Stimulated activated CD4-positive, alpha-beta T cell treated with anti-CD3 and anti-CD28 coated beads, Interleukin-2, amount 100 ng/mL, for 4 hours (primary cell): ENCODE data around the gene GPNMB.
A peak's percentile ranks its signal among the peaks of the same experiment; 100 is the strongest.

Experiments
- DNase-seq: peaks from one replicate; pipeline ENCODE4 v3.0.0-alpha.2; 2020; ENCODE audit warnings: low read depth

GPNMB gene

DNA sequence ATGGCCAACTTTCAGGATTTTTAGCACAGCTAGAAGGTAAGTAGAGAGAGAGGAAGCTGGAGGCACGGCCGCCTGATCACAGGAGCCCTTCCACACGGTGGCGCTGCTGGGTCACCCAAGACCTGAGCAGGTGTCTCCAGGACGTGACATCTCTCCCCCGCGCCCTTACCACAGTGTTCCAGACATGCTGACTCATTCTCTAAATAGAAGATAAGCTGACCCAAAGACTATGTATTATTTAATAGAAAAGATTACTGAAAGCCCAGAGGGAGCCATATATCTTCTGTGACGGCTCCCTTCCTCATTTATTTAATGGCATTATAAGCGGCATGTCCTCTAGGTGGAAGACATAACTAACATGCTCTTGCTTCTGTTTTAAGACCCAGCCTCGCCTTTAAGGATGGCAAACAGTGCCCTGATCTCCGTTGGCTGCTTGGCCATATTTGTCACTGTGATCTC is 26.6 kb downstream of the GPNMB start:
- peak; percentile 91 for DNase-seq

DNA sequence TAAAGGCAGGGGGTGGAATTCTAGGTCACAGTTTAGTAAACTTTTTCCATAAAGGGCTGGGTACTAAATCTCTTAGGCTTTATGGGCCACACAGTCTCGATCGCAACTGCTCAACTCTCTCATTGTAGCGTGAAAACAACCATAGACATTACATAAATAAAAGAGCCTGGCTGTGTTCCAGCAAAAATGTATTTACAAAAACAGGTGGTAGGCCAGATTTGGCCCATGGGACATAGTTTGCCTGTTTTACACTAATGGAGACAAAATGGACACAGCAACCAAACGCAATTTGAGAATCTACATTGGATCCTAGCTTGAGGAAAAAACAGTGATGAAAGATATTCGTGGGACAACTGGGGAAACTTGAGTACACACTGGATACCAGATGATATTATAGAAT is 29.3 kb downstream of the GPNMB start:
- no peak for DNase-seq

DNA sequence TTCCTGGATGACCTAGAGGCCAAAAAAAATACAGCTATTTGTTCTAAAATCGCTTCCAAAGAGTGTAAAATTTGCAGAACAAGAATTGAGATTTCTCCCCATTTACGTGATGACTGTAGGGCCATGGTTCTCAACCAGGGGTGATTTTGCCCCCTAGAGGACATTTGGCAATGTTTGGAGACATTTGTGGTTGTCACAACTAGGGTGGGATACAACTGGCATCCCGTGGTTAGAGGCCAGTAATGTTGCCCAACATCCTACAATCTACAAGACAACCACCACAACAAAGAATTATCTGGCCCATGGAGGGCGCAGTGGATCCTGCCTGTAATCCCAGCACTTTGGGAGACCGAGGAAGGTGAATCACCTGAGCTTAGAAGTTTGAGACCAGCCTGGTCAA is 29.8 kb downstream of the GPNMB start:
- DNase-seq: no peak

DNA sequence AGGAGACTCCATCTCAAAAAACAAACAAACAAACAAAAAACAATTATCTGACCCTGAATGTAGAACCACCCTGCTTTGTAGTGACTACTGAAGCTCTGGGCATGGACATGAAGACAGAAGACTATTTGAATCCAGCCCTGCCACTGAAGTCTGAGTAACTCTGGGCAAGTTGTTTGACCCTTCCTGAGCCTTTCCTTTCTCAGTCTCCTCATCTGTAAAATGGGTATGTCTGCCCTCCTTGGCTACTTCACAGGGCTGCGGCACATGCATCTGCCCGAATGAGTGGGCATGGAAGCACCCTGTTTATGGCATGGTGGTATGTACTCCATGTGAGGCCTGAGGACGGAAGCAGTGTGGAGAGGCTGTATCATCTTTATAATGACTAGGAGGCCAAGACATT is 30.4 kb downstream of the GPNMB start:
- DNase-seq: no peak

DNA sequence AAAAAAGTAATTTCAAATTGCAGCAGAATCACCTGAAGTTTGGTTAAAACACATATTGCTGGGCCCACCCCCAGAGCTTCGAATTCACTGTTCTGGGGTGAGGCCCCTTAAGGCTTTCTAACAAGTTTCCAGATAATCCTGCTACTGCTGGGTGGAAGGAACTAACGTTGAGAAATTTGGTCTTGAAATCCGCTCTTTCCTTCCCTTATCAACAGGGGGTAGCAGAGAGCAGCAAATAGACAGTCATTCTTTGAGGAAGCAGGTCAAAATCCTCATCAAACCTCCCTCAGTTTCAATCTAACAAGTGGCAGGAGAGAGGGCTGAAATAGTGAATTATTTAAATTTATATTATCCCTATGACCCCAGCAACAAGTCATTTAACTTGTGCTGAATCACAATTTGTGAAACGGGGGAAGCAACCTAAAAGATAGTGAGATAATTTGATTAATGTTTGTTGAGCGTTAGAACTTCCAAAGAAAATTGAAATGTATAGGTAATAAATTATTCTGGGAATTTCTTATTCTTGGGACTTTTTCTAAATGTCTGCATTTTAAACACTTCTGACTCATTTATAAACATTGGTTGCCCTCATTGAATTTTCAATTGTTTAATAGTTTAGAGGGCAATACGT is 30.9 kb downstream of the GPNMB start:
- DNase-seq: peak; percentile 16

DNA sequence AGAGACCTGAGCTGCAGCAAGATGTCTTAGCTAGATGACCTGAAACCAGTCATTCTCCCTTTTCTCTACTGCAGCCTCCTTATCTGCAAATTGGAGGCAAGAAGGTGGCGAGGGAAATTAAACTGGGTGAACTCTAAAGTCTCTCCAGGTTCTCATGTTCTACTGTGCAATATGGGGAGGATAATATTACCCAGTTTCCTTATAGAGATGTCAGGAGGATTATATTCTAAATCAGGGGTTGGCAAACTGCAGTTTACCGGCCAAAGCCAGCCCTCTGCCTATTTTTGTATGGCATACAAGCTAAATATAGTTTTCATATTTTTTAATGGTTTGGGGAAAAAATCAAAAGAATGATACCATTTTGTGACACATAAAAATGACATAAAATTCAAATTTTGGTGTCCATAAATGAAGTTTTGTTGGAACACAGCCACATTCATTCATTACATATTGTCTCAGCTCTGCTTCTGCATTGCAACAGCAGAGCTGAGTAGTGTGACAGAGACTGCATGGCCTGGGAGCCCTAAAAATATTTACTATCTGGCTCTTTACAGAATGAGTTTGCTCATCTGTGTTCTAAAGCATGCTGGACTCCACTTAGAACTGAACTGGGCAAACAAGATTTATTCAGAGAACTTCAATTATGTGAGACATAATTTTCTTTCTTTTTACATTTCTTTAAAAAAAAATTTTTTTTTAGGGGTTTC is 33.4 kb downstream of the GPNMB start:
- DNase-seq: no peak

DNA sequence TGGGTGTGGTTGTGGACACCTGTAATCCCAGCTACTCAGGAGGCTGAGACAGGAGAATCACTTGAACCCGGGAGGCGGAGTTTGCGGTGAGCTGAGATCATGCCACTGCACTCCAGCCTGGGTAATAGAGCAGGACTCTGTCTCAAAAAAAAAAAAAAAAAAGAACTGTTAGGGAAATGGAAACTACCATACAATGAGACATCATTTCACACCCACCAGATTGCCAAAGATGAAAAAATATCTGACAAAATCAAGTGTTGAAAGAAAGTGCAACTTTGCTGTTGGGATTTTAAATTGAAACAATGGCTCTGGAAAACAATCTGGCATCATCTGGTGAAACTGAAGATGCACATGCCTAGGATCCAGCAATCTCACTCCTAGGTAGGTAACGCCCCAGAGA is 36.5 kb downstream of the GPNMB start:
- no peak for DNase-seq

DNA sequence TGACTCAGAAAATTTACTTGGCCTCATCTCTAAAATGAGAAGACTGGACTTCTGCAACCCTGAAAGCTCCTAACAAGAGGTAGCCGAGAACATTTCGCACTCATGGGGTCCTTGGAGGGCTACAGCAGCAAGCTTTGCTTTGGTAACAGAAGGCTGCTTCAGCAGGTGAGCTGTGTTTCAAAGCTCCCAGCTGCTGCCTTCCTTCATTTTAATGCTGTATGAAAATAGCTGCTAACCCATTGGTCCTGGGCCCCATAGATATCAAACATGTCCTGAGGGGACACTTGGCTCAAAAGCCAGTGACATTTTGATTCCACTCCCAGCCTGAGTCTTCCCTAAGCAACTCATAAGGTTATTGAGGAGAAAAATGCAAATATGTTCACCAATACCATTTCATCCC is 38.3 kb downstream of the GPNMB start:
- DNase-seq: no peak

DNA sequence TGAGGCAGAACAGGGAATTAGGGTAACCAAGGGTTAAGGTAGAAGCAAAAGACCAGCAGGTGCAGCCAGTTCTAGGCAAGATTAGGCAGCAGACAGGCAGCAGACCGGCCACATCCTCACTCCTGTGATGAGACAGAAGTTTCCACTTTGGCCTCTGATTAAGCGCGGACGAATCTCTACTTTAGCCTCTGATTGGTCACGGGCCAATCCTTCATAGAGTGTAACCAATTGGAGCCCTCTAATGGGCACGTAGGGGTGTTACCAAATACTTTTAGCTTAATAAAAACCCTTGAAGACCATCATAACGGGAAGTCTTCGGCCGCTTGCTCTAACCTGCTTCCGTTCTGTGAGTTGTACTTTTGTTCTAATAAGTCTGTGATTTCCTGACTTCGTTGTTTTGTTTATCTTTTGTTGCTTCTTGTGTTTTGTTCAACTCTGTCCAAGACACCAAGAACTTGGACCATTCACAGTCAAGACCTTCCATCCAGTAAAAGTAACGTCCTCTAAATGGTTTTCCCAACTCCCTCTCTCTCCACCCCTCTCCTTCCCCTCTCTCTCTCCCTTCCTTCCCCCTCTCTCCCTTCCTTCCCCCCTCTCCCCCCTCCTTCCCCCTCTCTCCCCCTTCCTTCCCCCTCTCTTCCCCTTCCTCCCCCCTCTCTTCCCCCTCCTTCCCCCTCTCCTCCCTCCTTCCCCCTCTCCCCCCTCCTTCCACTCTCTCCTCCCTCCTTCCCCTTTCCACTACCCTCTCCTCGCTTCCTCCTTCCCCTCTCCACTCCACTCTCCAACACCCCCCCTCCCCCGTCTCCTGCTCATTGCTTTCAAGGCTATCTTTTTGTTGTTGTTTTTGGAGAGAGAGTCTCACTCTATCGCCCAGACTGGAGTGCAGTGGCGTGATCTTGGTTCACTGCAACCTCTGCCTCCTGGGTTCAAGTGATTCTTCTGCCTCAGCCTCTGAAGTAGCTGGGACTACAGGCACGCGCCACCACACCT is 39.4 kb downstream of the GPNMB start:
- no peak for DNase-seq

DNA sequence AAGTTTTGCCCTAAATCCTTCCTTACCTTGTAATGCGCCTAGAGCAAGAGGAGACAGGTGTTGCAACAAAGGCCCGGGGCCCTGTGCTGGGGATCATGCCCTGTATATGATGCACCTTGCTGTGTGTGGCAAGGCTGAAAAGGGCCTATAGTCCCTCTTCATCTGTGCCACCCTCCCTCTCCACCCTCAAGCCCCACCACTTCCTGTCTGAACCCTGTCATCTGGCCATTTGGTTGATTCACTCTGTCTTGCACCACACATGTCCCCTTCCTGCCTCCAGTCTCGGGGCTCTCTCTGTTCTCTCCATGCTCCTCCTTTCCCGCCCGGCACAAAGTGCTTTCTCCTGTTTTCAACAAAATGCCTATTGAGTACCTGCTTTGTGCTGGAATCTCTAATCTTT is 41.0 kb downstream of the GPNMB start:
- DNase-seq: no peak

DNA sequence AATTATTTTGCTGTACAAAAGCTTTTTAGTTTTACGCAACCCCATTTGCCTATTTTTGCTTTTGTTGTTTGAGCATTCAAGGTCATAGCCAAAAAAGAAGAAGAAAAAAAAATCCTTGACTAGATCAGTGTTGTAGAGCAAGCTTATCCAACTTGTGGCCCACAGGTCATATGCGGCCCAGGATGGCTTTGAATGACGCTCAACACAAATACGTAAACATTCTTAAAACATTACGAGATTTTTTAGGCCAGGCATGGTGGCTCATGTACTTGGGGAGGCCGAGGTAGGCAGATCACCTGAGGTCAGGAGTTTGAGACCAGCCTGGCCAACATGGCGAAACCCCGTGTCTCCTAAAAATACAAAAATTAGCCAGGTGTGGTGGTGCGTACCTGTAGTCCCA is 44.4 kb downstream of the GPNMB start:
- DNase-seq: no peak

DNA sequence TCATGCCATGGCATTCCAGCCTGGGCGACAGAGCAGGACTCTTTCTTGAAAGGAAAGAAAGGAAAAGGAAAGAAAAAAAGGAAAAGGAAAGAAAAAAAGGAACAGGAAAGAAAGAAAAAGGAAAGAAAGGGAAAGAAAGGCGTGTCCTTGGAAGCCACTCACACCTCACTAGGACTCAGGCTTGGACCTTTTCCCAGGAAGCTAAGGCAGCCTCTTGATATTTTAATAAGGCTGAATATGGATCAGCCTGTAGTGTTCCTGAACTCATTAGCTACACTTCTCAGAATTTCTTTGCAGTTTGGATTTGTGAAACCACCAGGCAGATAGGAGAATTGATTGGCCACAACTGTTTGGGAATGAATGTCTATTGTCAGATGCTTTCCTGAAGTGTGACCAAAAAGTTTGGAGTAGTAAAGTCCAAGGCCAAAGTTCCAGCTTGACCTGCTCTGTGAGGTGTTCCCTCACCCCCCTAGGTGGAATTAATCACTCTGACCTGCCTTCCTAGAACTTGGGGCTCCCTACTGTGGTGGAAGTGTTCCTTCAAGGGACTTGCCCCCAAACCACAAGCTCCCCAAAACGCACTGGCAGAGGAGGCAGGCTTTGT is 45.5 kb downstream of the GPNMB start:
- DNase-seq: no peak

DNA sequence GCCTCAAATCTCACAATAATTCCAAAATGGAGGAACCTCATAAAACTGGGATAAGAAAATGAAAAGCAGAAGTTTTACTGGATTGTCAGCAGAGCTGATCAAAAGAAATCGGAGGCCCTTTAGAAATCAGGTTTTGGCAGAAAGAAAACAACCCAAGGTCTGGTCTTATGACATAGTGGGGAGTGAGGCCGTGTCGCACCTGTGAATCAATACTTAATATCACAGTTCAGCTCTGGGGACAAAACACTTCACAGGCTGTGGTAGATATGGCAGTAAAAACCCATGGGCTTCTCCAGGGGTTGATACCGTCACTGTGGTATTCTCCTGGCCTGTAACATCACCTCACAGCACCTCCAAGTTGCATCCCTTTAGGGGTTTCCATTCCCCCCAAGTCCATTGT is 46.0 kb downstream of the GPNMB start:
- no peak for DNase-seq

DNA sequence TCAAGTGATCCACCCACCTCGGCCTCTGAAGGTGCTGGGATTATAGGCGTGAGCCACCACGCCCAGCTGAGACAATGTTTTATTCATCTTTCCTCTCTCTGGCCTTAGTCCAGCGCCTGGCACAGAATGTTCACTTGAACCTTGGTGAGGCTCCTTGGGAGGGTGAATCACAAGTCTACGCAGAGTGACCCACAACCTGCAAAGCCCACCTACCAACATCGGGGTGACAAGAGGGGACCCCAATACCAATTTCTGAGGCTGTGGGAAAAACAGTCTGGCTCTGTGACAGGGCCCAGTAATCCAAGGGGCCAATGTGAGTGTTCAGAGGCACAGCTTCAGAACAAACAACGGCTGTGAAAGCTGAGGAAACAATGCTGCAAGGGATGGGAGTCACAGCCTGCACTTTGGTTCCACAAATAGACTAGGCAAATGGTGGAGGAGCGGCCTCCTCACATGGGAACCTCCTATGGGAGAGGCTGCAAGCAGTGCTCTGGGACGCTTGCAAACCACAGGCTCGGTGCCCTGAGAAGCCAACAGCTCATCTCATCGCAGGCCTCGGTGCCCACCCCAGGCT is 47.0 kb downstream of the GPNMB start:
- DNase-seq: no peak

DNA sequence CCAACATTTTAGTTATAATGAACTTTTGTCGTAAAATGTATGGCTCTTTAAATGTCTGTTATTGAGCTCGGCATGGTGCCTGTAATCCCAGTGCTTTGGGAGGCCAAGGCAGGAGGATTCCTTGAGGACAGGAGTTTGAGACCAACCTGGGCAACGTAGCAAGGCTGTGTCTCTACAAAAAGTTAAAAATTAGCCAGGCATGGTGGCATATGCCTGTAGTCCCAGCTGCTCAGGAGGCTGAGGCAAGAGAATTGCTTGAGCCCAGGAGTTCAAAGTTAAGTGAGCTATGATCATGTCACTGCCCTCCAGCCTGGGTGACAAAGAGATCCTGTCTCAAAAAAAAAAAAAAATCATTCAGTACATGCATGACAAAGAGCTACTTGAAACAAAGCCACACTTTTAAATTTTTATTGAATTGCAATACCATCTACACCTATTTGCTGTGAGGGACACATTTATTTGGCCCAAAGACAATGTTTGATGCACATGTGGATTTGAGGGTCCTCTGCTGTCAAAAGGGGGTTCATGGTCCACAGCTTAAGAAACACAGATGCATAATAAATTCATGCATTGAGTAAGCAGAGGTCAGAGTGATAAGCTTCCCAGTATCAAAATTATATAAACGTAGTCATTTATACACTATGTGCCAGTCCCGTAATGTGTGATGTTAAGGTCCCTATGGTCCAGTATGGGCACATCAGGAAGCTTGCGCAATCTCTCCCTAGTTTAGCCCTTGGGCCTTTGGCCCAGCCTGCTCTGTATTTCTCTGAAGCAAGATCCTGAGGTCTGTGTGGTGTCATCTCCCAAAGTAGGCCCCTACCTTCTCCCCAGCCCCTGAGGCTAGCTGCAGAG is 48.2 kb downstream of the GPNMB start:
- DNase-seq: no peak

DNA sequence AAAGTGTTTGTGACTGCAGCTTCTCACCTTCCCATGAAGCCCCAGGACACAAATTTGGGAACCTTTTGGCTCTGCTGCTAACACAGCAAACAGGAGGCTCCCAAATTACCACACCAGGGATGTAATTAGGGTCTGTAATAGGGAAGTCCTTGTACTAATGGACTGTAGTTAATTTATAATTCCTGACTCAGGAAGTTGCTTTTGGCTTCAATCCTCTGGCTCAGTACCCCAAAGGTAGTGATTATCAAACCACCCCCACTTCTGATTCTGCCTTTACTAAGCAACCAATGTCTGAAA is 48.8 kb downstream of the GPNMB start:
- no peak for DNase-seq

DNA sequence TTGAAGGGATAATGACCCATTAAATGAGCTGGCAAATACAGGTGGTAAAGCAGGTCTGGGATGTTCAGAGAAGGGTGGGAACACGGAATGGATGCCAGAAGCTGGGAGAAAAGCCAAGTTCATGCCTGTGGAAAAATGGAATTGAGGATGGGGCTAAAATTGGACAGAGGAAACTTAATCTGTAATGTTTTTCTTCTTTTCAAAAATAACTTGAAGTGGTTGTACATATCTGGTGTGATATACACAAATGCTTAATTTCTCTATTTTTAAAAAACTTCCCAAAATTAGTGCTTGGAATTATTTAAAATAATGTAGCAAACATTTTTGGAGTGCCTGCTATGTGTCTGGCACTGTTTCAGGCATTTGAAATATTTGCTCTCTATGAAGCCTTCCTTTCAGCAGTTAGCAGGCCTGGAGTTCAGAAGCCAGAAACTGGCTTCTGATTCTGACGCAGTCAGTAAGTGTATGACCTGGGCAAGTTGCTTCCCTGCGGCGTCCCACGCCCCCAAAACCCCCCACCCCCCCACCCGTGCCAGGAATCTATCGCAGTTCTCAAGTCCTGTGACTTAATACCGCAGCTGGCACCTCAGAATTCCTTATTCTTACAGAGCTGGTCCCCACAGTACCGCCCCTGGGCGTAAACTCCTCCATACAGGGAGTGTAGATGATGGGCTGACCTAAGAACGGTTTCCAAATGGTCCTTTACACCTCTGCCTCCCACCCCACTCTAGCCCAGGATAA is 51.7 kb downstream of the GPNMB start:
- no peak for DNase-seq

DNA sequence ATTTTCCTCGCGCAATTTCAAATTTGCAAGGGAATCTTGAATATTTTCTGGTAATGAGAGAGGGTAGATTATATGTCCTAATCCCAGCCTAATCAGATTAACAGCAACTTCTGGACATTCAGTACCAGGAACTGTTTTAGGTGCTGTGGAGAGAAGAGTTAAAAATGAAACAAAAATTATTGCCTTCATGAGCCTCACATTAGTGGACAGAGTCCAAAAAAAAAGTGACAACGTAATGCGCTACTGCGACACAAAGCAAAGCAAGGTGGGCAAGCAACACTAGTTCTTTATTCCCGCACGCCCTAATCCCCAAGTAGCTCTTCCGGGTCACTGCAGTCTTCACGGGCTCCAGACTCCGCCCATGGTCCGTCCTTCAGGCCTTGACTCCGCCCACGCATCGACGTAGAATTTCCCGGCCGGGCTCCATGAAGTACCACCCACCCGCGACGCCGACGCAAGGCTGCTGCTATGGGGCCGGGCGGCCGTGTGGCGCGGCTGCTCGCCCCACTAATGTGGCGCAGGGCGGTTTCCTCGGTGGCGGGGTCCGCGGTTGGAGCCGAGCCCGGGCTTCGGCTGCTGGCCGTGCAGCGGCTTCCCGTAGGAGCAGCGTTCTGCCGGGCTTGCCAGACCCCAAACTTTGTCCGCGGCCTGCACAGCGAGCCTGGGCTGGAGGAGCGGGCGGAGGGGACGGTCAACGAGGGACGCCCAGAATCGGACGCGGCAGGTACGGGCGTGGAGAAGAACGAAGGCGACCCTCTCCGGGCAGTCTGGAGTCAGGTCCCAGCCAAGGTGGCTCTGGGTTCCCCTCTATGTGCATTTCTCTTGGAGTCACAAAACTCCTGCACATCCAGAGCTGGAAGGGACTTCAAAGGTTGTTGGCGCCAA is 52.6 kb downstream of the GPNMB start, which contains the start of gene MALSU1:
MALSU1 (plus strand) TSS at position 455 of the 885 bp plus-strand sequence; CDS start at position 469, 14 bp downstream.
- DNase-seq: peak; percentile 97

DNA sequence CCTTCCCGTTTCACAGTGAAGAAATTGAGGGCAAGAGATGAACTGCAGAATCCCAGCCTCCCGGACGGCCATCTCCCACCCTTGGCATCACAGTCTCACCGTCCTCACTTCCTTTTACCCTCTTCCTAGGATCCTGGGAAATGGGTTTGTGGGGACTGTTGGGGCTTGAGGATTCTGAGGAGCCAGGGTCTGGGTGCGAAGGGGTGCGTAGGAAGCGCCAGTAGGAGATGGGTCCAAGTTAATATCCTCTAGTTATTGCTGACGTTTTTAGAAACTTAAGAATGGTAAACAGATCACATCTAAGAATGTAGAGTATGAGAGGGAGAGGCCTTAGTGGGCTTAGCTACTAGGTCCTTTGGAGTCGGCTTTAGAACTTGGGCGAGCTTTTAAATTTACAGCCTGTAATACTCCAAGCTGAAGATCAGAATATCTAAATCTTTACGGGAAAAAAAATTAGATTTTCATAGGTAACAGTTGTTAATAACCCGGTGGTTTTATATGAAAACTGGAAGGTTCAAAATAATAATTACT is 53.3 kb downstream of the GPNMB start:
- DNase-seq: no peak
